Calu3 (cell line): ENCODE measurements around the gene CLCNKA. TPM values are rescaled to one million over a fixed set of nuclear protein-coding genes. Genes with fewer than 3 reads are reported as not detected.

ENCODE experiments used
- BruUV-seq: library from RNA; stranded (reverse); fragments of 400-500 nt; replicated peaks from 2 replicates; lab custom pipeline; 2021; lab: Mats Ljungman, UMichigan
- CTCF ChIA-PET: fragments of 300-600 bp; sonication (Branson Sonifier 250); formaldehyde crosslinking; loops from one replicate; lab custom pipeline; 2022; ENCODE audit warnings: antibody characterized with exemption; lab: Charles Lee
- DNase-seq: peaks from one replicate; pipeline ENCODE4 v3.0.0; 2022
- H3K27ac Mint-ChIP-seq: one replicate; pipeline ENCODE4 v1.8.0; 2022; ENCODE audit warnings: mixed read lengths; ENCODE audit not compliant: unreplicated experiment
- H3K27me3 Mint-ChIP-seq: one replicate; pipeline ENCODE4 v1.8.0; 2022; ENCODE audit warnings: mixed read lengths; ENCODE audit not compliant: unreplicated experiment
- H3K36me3 Mint-ChIP-seq: one replicate; pipeline ENCODE4 v1.8.0; 2022; ENCODE audit warnings: mild to moderate bottlenecking, moderate library complexity, mixed read lengths; ENCODE audit not compliant: insufficient read depth, unreplicated experiment
- H3K4me1 Mint-ChIP-seq: one replicate; pipeline ENCODE4 v1.8.0; 2022; ENCODE audit warnings: mild to moderate bottlenecking, low read depth, mixed read lengths; ENCODE audit not compliant: unreplicated experiment
- H3K4me3 Mint-ChIP-seq: one replicate; pipeline ENCODE4 v1.8.0; 2022; ENCODE audit warnings: mild to moderate bottlenecking, low read depth, moderate library complexity, mixed read lengths; ENCODE audit not compliant: unreplicated experiment
- H3K9me3 Mint-ChIP-seq: one replicate; pipeline ENCODE4 v1.8.0; 2022; ENCODE audit warnings: low read depth, mixed read lengths; ENCODE audit not compliant: unreplicated experiment
- CTCF ChIP-seq: fragments of 200-600 bp; IDR thresholded peaks from one replicate; pipeline ENCODE4 v1.8.0; 2022; ENCODE audit warnings: antibody characterized with exemption; ENCODE audit not compliant: unreplicated experiment
- intact Hi-C: fragments of 100-400 bp; cut with micrococcal nuclease; formaldehyde crosslinking; loops from one replicate; pipeline ENCODE4 v1.10.0; 2022; ENCODE audit not compliant: unreplicated experiment
- total RNA-seq: library from RNA; stranded (reverse); gene quantifications from 2 replicates; pipeline ENCODE4 v1.2.3, GENCODE V29; 2022

Gene CLCNKA
- total RNA-seq, 1 experiment from 2014 or later = not detected

- Mint-ChIP-seq H3K27me3 (peaks cover under 1% of the 10 kb centered on the region), H3K27ac (no peak overlapping the region), H3K36me3 (no peaks in the 10 kb centered on the region), H3K4me3 (no peak overlapping the region), H3K9me3 (peaks cover 3% of the 10 kb centered on the region), H3K4me1 (no peaks in the 10 kb centered on the region)
- CTCF ChIA-PET = no interaction called here
- intact Hi-C loops = no loop called here
- DNase-seq = no peak
- BruUV-seq = no TSS peak
- TF ChIP-seq CTCF = no peak
Measured at GRCh38 chr1:15983275-15983674, 38.6 kb upstream of the CLCNKA start.

GRCh38 chr1:15985611-15986297 lies 36.1 kb upstream of the CLCNKA start:
- H3K4me1 Mint-ChIP-seq = no peaks in the 10 kb centered on the region
- no peak for TF ChIP-seq CTCF
- H3K27ac Mint-ChIP-seq = no peak overlapping the region
- no peak for DNase-seq
- no peak overlapping the region for H3K4me3 Mint-ChIP-seq
- intact Hi-C loops = no loop called here
- no peaks in the 10 kb centered on the region for H3K36me3 Mint-ChIP-seq
- no TSS peak for BruUV-seq
- peaks cover 26% of the 10 kb centered on the region for H3K27me3 Mint-ChIP-seq
- CTCF ChIA-PET = interaction anchor here (1.4 kb wide), 1 partner anchor 9 kb away, joined by 6 read pairs; the partner anchor contains the start of gene ZBTB17
- H3K9me3 Mint-ChIP-seq = peaks cover 3% of the 10 kb centered on the region

GRCh38 chr1:15988856-15989736 lies 32.7 kb upstream of the CLCNKA start:
- no peak for TF ChIP-seq CTCF
- no peaks in the 10 kb centered on the region for H3K36me3 Mint-ChIP-seq
- DNase-seq = no peak
- no peak overlapping the region for H3K4me3 Mint-ChIP-seq
- CTCF ChIA-PET = no interaction called here
- H3K9me3 Mint-ChIP-seq = no peaks in the 10 kb centered on the region
- no peaks in the 10 kb centered on the region for H3K4me1 Mint-ChIP-seq
- peaks cover 26% of the 10 kb centered on the region for H3K27me3 Mint-ChIP-seq
- intact Hi-C loops = no loop called here
- no TSS peak for BruUV-seq
- H3K27ac Mint-ChIP-seq = no peak overlapping the region

GRCh38 chr1:15989776-15990175 lies 32.1 kb upstream of the CLCNKA start:
- no peak for DNase-seq
- Mint-ChIP-seq H3K36me3 (no peaks in the 10 kb centered on the region), H3K27ac (no peak overlapping the region), H3K9me3 (no peaks in the 10 kb centered on the region), H3K4me3 (no peak overlapping the region), H3K4me1 (no peaks in the 10 kb centered on the region), H3K27me3 (peaks cover 26% of the 10 kb centered on the region)
- no TSS peak for BruUV-seq
- no peak for TF ChIP-seq CTCF
- intact Hi-C loops = no loop called here
- CTCF ChIA-PET = no interaction called here
